ENCODE results near the gene B3GNT4.
"Not testable (repeated sequence)": the region's sequence is repeated elsewhere in the genome, so short reads cannot be mapped to it uniquely, and the experiment has no call there.

Gene B3GNT4

DNA sequence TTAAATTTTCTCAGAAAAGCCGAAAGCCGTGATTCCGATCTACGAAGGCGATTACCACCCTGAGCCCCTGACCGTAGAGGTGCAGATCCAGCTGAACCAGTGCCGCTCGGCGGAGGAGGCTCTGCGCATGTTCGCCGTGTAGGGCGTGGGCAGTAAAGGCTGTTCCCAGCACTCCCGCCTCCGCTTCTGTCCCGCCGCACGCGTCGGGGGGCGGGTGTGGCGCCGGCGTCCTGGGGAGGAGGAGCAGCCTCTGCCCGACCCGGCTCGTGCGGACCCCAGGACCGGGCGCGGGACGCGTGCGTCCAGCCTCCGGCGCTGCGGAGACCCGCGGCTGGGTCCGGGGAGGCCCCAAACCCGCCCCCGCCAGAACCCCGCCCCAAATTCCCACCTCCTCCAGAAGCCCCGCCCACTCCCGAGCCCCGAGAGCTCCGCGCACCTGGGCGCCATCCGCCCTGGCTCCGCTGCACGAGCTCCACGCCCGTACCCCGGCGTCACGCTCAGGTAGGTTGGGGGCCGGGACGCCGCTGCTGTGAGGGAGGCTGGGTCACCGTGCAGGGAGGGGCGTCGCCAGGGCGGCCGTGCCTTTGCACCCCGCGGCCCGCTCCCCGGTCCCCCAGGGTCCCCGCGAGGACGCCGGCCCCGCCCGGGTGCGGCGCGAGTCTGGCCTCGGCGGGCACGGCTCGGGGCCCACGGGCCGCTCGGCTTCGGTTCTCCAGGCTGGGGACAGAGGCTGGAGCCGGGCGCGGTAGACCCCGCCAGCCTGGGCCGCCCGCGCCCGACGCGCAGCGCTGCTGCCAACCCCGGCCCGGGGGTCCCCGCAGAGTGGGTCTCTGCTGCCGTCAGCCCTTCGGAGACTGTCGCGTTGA is at the start of gene B3GNT4:
TSS of gene B3GNT4 (plus strand) at position 409 of the 866 bp plus-strand sequence. CDS start 910 bp downstream, outside the sequence.
- DNase-seq (ENCODE audit: low read depth) = no peak

DNA sequence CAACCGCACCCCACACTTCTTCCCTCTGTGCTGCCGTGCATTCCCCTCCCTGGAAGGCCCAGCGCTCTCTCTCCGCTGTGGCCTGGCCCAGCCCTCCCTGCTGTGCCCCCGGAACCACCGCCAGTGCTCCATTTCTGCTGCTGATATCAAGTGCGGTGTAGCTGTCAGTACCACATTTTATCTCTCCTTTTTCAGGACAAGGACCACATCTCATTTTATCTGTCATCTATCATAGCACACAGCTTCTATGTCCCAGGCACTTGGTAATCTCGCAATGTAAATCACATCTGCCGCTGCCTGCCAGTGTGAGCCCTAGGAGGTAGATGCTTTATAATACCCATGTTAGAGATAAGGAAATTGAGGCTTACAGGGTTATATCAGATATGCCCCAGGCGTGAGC is 47.8 kb upstream of the B3GNT4 start:
- DNase-seq (ENCODE audit: low read depth) = no peak
- no peak overlapping the region for H3K4me3 ChIP-seq (ENCODE audit: low read depth, low read length)

More for the DNA sequence above, at the start of gene B3GNT4:
- H3K4me3 ChIP-seq (ENCODE audit: low read depth, low read length) = peak within 1 kb of the TSS; percentile 60

- no peak overlapping the region for H3K4me3 ChIP-seq (ENCODE audit: low read depth, low read length)
- no peak for DNase-seq (ENCODE audit: low read depth)
Observed at GRCh38 chr12:122158700-122159285, 44.7 kb upstream of the B3GNT4 start.

DNA sequence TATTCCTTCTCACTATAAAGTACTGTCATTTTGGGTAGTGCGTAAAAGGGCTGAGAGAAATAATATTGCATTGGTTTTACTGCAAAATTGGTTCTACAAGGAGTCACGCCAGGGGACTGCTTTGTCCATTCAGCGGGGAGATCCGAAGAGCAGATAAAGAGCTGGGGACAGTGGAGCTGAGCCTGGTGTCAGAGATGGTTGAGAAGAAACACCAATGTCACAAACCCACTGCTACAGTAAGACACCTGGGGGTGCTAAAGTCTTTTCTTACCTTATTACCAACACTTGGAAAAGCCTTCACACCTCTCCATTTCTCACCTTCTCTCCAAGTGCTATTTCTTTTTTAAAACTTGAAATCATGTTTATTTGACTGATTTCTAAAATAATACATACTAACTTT is 43.6 kb upstream of the B3GNT4 start:
- no peak for DNase-seq (ENCODE audit: low read depth)
- no peak overlapping the region for H3K4me3 ChIP-seq (ENCODE audit: low read depth, low read length)

DNA sequence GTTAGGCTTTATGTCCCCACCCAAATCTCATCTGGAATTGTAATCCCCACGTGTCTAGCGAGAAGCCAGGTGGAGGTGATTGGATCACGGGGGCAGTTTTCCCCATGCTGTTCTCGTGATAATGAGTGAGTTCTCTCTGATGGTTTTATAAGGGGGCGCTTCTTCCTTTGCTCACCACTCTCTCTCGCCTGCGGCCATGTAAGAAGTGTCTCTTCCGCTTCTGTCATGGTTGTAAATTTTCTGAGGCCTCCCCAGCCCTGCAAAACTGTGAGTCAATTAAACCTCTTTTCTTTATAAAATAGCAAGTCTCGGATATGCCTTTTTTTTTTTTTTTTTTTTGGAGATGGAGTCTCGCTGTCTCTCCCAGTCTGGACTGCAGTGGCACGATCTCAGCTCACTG is 42.7 kb upstream of the B3GNT4 start:
- H3K4me3 ChIP-seq (ENCODE audit: low read depth, low read length) = no peak overlapping the region
- DNase-seq (ENCODE audit: low read depth) = no peak

GRCh38 chr12:122161682-122162081 is 41.8 kb upstream of the B3GNT4 start:
- DNase-seq (ENCODE audit: low read depth) = no peak
- no peak overlapping the region for H3K4me3 ChIP-seq (ENCODE audit: low read depth, low read length)

- no peak overlapping the region for H3K4me3 ChIP-seq (ENCODE audit: low read depth, low read length)
- DNase-seq (ENCODE audit: low read depth) = no peak
Observed at GRCh38 chr12:122162976-122163375, 40.5 kb upstream of the B3GNT4 start.

DNA sequence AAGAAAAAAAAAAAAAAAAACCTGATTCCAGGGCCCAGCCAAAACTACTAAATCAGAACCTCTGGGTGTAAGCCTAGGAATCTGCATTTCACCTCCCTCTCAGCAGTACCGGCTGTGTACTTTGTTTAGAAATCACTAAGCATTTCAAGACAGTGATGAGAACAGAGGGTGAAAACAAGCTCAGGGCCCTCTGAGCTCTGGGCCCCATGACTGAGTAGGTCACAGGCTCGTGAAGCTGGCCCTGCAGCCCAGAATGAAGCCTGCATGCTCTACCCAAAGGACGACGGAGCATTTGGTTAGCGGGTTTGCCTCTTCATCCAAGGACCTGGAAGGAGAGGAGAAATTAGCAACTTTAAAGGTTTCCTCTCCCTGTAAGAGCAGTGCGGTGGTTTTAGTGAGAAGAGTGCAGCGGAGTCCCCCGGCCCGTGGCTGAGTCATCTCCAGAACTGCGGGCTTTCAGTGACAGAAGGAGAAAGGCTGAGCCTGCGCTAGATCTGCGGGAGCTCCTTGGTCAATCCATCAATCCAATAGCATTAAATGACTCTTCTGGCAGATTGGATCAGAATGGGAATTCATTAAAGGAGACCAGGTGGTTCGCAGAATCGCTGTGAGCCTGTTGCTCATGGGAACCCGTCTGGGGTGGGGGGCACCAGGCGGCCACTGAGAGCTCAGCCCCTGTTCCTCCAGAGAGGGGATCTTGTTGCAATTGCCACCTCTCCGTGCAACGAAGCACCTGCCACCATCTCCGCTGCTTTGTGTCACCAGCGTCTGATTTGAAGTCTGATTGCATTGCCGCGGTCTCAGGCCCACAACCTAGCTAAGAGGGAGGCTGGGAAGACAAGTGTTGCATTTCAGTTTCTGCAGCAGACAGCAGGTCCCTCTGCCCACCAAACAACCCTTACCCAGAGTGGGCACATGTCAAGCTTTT is 36.8 kb upstream of the B3GNT4 start:
- H3K4me3 ChIP-seq (ENCODE audit: low read depth, low read length) = no peak overlapping the region
- DNase-seq (ENCODE audit: low read depth) = no peak

GRCh38 chr12:122167356-122167925 is 36.1 kb upstream of the B3GNT4 start:
- DNase-seq (ENCODE audit: low read depth) = no peak
- H3K4me3 ChIP-seq (ENCODE audit: low read depth, low read length) = no peak overlapping the region

- DNase-seq (ENCODE audit: low read depth) = no peak
- H3K4me3 ChIP-seq (ENCODE audit: low read depth, low read length) = no peak overlapping the region
Observed at GRCh38 chr12:122168492-122168891, 35.0 kb upstream of the B3GNT4 start.

DNA sequence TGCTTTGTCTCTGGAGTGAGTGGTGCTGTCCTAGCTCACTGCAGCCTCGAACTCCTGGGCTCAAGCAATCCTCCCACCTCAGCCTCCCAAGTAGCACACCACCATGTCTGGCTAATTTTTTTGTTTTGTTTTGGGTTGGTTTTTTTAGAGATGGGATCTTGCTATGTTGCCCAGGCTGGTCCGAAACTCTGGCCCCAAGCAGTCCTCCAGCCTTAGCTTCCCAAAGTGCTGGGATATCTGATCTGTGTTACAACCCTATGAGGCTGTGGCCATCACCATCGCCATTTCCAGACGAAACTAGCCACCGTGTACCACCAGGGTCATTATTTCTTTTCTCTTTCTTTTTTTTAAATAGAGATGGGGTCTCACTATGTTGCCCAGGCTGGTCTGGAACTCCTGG is 32.1 kb upstream of the B3GNT4 start:
- DNase-seq (ENCODE audit: low read depth) = no peak
- no peak overlapping the region for H3K4me3 ChIP-seq (ENCODE audit: low read depth, low read length)

DNA sequence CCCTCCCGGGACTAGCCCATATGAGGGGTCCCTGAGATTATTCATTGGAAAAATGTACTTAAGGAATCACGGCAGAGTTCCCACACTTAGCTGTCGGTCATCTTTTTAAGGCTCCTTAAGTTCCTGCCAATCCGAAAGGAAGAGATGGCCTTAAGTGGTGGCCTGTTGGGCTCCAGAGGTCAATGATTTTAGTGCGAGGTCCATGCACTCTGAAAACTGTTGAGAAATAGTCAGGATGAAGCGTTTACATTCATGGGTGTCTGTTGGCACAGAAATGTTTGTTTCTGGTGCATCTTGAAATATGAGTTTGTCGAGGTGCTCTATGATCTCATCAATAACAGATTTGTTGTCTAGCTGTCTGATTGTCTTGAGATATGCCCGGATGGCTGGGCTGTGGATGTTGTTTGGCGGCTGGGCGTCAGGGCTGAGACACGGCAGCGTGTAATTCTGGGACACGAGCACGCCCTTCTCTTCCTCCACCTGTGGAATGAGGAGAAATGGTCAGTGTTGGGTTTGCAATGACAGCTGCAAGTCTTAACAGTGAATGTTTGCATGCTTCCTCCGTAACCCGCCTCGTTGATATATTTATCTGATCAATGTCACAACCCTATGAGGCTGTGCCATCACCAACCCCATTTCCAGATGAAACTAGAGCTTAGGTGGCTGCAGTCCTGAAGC is 31.1 kb upstream of the B3GNT4 start:
- no peak for DNase-seq (ENCODE audit: low read depth)
- H3K4me3 ChIP-seq (ENCODE audit: low read depth, low read length) = no peak overlapping the region

- no peak within 1 kb of the TSS for H3K4me3 ChIP-seq (ENCODE audit: low read depth, low read length)
- no peak for DNase-seq (ENCODE audit: low read depth)
Observed at GRCh38 chr12:122174155-122174845, 29.2 kb upstream of the B3GNT4 start, which contains the start of gene IL31. Gene IL31, minus strand, starts transcription at chr12:122174221. Its CDS starts 49 bp downstream, at chr12:122174172.

GRCh38 chr12:122176473-122176872 is 27.0 kb upstream of the B3GNT4 start:
- DNase-seq (ENCODE audit: low read depth); H3K4me3 ChIP-seq (ENCODE audit: low read depth, low read length): not testable (repeated sequence)

GRCh38 chr12:122182887-122183587 is 20.5 kb upstream of the B3GNT4 start, which contains the start of gene LRRC43:
Gene LRRC43, plus strand, starts transcription at chr12:122183123. Its CDS starts 22 bp downstream, at chr12:122183145.
- peak within 1 kb of the TSS; percentile 56 for H3K4me3 ChIP-seq (ENCODE audit: low read depth, low read length)
- no peak for DNase-seq (ENCODE audit: low read depth)

DNA sequence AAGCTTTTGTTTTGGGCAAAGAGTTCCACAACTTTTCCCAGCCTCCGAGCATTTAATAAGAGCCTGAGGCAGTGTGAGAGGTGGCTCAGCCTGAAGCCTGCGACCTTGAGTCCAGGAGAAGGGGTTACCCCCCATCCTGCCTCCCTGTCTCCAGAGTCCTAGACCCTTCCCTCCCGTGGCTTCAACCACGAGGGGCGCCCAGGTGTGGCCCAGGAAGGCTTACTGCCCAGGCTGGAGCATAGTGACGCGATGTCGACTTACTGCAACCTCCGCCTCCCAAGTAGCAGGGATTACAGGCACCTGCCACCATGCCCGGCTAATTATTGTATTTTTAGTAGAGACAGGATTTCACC is 19.9 kb upstream of the B3GNT4 start:
- no peak for DNase-seq (ENCODE audit: low read depth)
- peak overlapping the region; percentile 56 for H3K4me3 ChIP-seq (ENCODE audit: low read depth, low read length)

GRCh38 chr12:122184517-122184916 is 19.0 kb upstream of the B3GNT4 start:
- no peak overlapping the region for H3K4me3 ChIP-seq (ENCODE audit: low read depth, low read length)
- no peak for DNase-seq (ENCODE audit: low read depth)

GRCh38 chr12:122185079-122185478 is 18.4 kb upstream of the B3GNT4 start:
- no peak for DNase-seq (ENCODE audit: low read depth)
- H3K4me3 ChIP-seq (ENCODE audit: low read depth, low read length) = no peak overlapping the region

All from skeletal muscle cell (primary cell).